Nephron progenitor cell (in vitro differentiated cells): Measurements from ENCODE around the gene TTLL9.
A peak's percentile ranks its signal among the peaks of the same experiment; 100 is the strongest.

Source experiments
- DNase-seq: peaks from one replicate; pipeline ENCODE4 v3.0.0; 2021
- H3K27ac Mint-ChIP-seq: 2 replicates; pipeline ENCODE4 v1.8.0; 2021; ENCODE audit warnings: mild to moderate bottlenecking, moderate library complexity, mixed read lengths
- H3K27me3 Mint-ChIP-seq: 2 replicates; pipeline ENCODE4 v1.8.0; 2021; ENCODE audit warnings: mild to moderate bottlenecking, low read depth, mixed read lengths; ENCODE audit not compliant: poor library complexity
- H3K36me3 Mint-ChIP-seq: 2 replicates; pipeline ENCODE4 v1.8.0; 2021; ENCODE audit warnings: low read depth, mixed read lengths
- H3K4me1 Mint-ChIP-seq: 2 replicates; pipeline ENCODE4 v1.8.0; 2021; ENCODE audit warnings: mixed read lengths
- H3K4me3 Mint-ChIP-seq: 2 replicates; pipeline ENCODE4 v1.8.0; 2021; ENCODE audit warnings: mild to moderate bottlenecking, moderate library complexity, mixed read lengths
- H3K9me3 Mint-ChIP-seq: 2 replicates; pipeline ENCODE4 v1.8.0; 2021; ENCODE audit warnings: mild to moderate bottlenecking, moderate library complexity, mixed read lengths
- TF ChIP-seq, protein P1 (sequence below): fragments of 200-600 bp; sonication (generic); IDR thresholded peaks from 2 replicates; pipeline ENCODE4 v1.5.0; 2021; ENCODE audit warnings: antibody characterized with exemption

Gene TTLL9

DNA sequence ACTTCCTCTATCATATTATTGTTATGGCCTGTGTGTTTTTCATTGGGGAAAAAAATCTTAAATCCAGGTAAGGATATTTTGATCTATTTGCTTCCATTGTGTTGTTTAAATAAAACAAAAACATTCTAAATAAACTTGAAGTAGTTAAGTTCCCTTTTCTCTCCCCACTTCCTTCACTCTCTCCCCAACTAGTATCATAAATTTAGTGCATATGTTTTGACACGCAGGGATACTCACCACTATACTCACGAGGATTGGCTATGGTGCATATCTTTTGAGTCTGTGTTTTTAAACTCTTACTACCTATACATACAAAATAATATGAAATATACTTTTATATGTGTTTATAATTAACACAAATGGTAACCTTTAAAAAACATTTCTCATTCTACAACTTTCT lies 5.2 kb downstream of the TTLL9 start:
- peaks cover 16% of the 10 kb centered on the region for H3K36me3 Mint-ChIP-seq
- TF ChIP-seq, protein P1, sequence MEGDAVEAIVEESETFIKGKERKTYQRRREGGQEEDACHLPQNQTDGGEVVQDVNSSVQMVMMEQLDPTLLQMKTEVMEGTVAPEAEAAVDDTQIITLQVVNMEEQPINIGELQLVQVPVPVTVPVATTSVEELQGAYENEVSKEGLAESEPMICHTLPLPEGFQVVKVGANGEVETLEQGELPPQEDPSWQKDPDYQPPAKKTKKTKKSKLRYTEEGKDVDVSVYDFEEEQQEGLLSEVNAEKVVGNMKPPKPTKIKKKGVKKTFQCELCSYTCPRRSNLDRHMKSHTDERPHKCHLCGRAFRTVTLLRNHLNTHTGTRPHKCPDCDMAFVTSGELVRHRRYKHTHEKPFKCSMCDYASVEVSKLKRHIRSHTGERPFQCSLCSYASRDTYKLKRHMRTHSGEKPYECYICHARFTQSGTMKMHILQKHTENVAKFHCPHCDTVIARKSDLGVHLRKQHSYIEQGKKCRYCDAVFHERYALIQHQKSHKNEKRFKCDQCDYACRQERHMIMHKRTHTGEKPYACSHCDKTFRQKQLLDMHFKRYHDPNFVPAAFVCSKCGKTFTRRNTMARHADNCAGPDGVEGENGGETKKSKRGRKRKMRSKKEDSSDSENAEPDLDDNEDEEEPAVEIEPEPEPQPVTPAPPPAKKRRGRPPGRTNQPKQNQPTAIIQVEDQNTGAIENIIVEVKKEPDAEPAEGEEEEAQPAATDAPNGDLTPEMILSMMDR: no peak
- no peaks in the 10 kb centered on the region for H3K9me3 Mint-ChIP-seq
- H3K27ac Mint-ChIP-seq: peak overlapping the region; percentile 83
- peaks cover 12% of the 10 kb centered on the region for H3K27me3 Mint-ChIP-seq
- H3K4me3 Mint-ChIP-seq: no peak overlapping the region
- peaks cover 42% of the 10 kb centered on the region for H3K4me1 Mint-ChIP-seq
- no peak for DNase-seq

DNA sequence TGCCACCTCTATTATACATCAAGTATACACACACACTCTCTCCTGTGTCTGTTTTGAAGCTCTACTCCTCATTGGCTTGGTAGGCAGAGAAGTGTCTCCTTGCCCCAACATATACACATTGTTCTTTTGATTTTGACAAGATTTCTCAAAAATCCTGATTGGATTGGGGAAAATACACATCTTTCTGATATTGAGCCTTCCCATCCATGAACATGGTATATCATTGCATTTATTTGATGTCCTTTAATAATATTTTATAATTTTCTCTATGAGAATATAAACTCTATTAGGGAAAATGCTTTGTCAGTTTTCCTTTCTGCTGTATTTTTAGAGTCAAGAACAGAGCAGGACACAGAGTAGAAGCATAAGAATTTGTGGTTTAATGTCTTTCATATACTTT lies 7.2 kb downstream of the TTLL9 start:
- peaks cover 20% of the 10 kb centered on the region for H3K27me3 Mint-ChIP-seq
- no peak overlapping the region for H3K4me3 Mint-ChIP-seq
- H3K36me3 Mint-ChIP-seq: peaks cover 16% of the 10 kb centered on the region
- no peaks in the 10 kb centered on the region for H3K9me3 Mint-ChIP-seq
- H3K27ac Mint-ChIP-seq: no peak overlapping the region
- TF ChIP-seq, protein P1: no peak
- peaks cover 22% of the 10 kb centered on the region for H3K4me1 Mint-ChIP-seq
- no peak for DNase-seq

DNA sequence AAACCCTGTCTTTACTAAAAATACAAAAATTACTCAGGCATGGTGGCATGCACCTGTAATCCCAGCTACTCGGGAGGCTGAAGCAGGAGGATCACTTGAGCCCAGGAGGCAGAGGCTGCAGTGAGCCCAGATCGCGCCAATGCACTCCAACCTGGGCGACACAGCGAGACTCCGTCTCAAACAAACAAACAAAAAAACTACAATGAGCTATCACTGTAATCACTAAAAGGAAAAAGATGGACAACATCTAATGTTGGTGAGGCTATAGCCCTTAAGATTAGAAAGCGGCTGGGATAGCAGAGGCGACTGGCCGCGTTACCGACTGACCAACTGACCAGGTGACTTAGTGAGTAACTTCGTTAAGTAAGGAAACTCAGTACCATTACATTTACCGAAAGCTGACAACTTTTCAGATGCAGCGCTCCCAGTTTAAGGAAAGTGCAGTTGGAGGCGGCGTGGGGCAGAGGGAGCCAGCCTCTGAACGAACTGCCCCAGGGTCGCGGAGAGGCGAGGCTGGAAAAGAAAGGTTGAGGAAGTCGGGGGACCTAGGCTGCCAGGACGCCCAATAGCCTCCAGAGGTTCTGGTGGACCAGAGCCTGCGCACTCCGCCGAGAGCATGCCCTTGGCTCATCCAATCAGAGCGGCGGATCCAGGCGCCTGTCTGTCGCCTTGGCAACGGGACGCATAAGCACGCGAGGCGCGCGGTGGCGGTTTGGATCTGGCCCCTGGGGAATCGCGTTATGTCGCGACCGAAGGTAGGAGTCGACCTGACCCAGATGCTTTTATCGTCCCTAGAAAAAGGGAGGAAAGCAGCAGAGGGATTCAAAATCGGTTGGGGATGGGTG lies 8.9 kb downstream of the TTLL9 start:
- no peaks in the 10 kb centered on the region for H3K9me3 Mint-ChIP-seq
- peaks cover 22% of the 10 kb centered on the region for H3K27me3 Mint-ChIP-seq
- TF ChIP-seq, protein P1: no peak
- H3K36me3 Mint-ChIP-seq: peaks cover 11% of the 10 kb centered on the region
- H3K4me1 Mint-ChIP-seq: peaks cover 14% of the 10 kb centered on the region
- DNase-seq: peak; percentile 94
- H3K27ac Mint-ChIP-seq: peak overlapping the region; percentile 97
- H3K4me3 Mint-ChIP-seq: peak overlapping the region; percentile 94

DNA sequence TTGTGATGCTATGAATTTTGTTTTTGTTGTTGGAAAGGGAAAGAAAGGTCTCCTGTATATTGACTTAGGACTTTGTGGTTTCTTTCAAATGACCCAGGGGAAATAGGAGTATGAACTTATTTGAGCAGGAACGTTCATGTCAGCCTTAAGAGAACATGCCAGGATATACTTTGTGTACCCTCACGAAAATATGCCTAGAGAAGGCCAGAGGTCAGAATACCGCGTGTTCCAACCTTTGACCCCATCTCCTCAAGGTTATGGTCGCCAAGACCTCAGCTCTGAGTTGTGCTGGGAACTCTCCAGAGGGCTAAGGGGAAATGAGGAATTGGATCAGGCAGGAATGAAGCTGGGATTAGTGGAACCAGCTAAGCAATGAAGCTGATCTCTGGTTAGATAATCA lies 11.5 kb downstream of the TTLL9 start:
- H3K36me3 Mint-ChIP-seq: peaks cover 1% of the 10 kb centered on the region
- H3K27me3 Mint-ChIP-seq: peaks cover 30% of the 10 kb centered on the region
- no peak overlapping the region for H3K27ac Mint-ChIP-seq
- no peak overlapping the region for H3K4me3 Mint-ChIP-seq
- no peak for DNase-seq
- peaks cover 4% of the 10 kb centered on the region for H3K4me1 Mint-ChIP-seq
- TF ChIP-seq, protein P1: no peak
- H3K9me3 Mint-ChIP-seq: no peaks in the 10 kb centered on the region

DNA sequence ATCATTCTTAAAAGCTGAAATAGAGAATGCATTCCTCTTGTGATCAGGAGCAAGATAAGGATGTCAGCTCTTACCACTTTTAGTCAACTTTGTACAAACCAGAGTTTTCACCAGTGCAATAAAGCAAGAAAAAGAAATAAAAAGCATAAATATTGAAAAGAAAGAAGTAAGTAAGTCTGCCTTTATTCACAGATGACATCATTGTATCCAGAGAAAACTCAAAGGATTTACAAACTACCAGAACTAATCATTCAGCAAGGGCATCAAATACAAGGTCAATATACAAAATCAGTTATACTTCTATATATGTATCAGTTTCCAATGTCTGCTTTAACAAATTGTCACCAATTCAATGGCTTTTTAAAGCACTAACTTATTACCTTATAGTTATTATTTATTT lies 13.4 kb downstream of the TTLL9 start:
- Mint-ChIP-seq H3K4me1 (peaks cover 4% of the 10 kb centered on the region), H3K9me3 (no peaks in the 10 kb centered on the region), H3K27ac (no peak overlapping the region), H3K36me3 (no peaks in the 10 kb centered on the region), H3K27me3 (peaks cover 26% of the 10 kb centered on the region), H3K4me3 (no peak overlapping the region)
- DNase-seq: no peak
- TF ChIP-seq, protein P1: no peak

DNA sequence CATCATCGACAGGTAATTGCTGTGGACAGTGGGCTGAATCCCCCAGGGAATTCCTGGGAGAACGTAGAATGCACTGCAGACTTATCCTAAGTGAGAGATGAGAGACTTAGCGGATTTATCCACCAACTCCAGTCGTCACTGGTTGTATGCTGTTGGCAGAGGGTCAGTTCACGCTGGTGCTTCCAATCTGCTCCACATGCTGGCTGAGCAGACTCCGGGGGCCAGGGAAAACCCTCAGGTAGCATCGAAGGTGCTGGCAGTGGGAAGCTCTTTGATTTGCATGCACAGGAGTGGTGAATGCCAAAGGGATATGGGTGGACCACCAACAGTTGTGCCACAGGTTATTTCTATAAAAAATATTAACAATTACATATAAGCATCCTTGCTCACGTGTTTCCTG lies 20.2 kb downstream of the TTLL9 start:
- DNase-seq: no peak
- peaks cover 18% of the 10 kb centered on the region for H3K27me3 Mint-ChIP-seq
- no peak overlapping the region for H3K4me3 Mint-ChIP-seq
- no peaks in the 10 kb centered on the region for H3K36me3 Mint-ChIP-seq
- TF ChIP-seq, protein P1: no peak
- H3K4me1 Mint-ChIP-seq: peaks cover 7% of the 10 kb centered on the region
- H3K9me3 Mint-ChIP-seq: peaks cover 6% of the 10 kb centered on the region
- H3K27ac Mint-ChIP-seq: no peak overlapping the region
